HG03045 (cell line): Measurements from ENCODE around the gene AHCYL2.
"Not testable (repeated sequence)": the region's sequence is repeated elsewhere in the genome, so short reads cannot be mapped to it uniquely, and the experiment has no call there.

ENCODE experiments used
- ATAC-seq: cut with Tn5 transposase; IDR thresholded peaks from one replicate; pipeline ENCODE4 v1.9.1; 2021; ENCODE audit warnings: mild to moderate bottlenecking, moderate library complexity; ENCODE audit not compliant: unreplicated experiment

AHCYL2 gene

DNA sequence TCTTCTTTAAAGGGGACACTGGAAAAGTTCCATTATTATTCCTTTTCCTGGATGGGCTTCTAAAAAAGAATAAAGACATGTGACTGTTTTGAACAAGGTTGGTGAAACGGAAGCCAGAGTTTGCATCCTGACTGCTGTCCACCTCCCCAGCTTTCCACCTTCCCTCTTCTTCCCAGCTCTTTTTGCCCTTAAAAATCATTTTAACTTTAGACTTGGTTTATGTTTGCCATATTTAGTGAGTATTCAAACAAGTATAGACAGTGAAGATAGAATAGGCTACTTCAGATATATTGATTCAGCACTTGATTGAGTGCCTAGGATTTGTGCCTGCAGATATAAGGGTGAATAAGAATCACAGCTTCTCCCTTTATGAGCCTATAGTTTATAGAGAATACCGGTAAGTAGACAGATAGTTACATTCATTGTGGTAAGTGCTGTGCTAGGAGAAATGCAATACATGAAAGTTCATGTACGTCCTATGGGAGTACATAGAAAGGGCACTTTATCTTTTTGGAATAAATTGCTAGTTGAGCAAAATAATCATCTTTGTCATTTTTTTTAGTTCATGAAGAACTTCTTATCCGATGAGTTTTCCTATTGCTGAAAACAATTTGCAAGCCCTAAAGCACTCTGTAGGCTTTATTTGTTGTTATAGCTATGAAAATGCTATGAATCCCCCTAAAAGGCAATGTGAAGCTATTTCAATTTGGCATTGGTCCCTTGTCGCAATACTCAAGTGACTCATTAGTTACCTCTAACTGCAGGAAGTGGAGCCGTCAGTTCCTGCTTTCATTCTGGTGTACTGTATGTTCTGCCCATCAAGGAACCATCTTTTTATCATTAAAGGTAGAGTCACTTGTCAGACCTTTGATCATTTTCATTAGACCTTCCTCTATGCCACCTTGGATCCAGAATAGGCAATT, 152.2 kb downstream of the AHCYL2 start:
- ATAC-seq: no peak

DNA sequence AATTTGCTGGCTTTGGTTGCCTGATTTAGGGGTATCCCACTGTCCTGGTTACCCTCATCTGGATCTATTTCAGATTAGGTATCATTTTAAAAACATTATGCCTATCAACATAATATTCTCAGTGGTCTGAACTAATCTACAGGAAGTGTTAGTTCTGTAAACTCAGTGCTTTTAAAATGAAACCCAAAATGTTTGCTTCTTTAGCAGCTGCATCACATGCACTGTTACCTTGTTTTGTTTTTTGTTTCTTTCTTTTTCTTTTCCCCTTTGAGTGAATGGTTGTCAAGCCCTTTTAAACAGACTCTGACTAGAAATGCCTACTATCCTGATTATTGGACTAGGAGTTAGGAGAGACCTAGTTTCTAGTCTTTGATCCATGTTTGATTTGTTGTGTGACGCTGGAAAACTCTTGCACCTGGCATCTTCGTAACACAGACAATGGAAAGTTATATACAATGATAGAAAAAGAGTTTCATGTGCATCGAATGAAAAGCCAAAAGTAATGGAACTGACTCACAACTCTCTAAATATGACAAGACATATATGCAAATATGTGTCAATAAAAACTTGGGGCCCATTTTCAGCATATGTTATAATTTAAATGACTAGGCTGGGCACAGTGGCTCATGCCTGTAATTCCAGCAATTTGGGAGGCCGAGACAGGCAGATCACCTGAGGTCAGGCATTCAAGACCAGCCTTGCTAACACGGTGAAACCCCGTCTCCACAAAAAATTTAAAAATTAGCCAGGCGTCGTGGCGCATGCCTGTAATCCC, 157.1 kb downstream of the AHCYL2 start:
- ATAC-seq: no peak

DNA sequence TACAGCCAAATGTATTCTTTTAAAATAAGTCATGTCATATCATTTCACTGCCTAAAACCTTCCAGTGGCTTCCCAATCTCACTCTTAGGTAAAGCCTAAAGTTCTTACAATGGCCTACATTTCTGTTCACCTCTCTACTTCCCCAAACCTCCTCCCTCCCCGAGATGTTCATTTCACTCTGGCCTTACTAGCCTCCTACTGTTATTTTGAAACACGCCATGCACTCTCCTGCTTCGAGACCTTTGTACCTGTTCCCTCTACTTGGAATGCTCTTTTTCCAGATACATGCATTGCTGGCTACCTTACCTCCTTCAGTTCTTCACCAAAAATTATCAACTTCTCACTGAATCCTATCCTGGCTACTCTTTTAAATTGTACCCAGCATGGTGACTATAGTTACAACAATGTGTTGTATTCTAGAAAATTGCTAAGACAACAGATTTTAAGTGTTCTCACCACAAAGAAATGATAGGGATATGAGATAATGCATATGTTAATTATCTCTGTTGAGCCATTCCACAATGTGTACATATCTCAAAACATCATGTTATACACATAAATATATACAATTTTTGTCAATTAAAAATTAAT, 158.8 kb downstream of the AHCYL2 start:
- ATAC-seq: no peak

DNA sequence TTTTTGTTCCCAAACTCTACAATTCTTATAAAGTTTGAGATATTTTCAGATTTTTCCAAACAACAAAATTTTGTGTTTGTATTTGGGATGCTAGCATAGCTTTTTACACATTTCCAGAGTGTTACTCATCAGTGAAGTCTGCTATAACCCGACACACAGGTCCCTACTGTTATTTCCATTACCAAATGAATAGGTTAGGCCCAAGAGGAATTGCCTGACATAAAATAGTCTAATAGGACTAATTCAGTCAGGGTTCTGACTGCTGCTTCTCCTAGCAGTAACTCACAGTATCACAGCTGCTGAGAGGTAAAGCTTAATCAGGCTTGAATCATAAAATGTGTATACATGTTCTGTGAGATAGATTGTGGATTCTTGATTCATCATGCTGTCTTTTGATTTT, 160.3 kb downstream of the AHCYL2 start:
- no peak for ATAC-seq

DNA sequence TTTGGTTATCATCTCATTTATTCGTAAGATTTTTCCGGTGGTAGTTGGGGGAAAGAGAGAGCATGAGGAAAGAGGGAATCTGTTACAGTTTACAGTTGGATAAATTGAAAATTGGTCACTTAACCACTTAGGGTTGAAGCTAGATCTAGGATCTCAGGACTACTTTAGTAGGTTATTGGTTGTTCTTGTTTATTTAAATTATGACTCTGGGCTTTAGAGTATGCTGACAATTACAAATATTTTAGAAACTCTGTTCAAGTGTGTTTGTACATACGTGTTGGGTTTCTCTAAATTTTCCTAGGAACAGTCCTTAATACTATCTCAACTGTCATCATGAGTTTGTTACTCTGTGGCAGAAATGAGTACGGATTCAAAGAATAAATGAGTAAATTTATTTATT, 160.8 kb downstream of the AHCYL2 start:
- ATAC-seq: no peak

DNA sequence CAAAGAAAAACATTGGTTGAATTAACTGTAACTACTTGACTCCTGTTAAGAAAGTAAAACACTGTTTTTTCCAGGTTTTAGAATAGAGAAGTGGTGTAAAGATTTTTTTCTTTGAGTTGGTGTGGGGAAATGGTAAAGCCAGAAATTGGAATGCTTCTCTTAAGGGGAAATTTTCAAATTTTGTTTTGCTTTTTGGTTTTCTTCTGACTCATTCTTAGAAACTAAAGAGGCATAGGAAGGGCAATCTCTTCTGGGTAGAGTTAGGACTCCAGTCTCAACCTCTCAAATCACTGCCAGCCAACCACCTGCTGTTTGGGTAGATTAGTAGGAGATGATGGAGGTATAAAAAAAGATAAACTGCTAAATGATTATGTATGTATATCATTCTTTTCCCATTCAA, 161.7 kb downstream of the AHCYL2 start:
- ATAC-seq: no peak

DNA sequence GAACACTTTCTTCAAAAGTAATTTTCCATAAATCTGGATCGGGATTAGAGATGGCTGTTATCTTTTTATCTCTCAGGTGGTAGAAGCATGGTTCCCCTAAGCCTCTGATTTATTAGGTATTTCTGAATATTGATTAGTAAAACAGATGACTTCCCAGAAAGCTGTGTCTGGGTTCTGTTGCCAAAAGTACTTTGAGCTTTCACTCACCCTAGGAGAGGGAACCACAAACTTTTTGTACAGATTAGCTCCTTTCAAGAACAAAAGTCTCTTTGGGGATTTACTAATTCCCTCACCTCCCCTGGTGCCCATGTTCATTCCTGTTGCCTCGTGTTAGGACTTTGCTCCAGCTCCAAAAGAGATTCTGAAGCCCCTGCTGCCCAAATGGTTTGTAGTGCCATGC, 162.7 kb downstream of the AHCYL2 start:
- no peak for ATAC-seq

DNA sequence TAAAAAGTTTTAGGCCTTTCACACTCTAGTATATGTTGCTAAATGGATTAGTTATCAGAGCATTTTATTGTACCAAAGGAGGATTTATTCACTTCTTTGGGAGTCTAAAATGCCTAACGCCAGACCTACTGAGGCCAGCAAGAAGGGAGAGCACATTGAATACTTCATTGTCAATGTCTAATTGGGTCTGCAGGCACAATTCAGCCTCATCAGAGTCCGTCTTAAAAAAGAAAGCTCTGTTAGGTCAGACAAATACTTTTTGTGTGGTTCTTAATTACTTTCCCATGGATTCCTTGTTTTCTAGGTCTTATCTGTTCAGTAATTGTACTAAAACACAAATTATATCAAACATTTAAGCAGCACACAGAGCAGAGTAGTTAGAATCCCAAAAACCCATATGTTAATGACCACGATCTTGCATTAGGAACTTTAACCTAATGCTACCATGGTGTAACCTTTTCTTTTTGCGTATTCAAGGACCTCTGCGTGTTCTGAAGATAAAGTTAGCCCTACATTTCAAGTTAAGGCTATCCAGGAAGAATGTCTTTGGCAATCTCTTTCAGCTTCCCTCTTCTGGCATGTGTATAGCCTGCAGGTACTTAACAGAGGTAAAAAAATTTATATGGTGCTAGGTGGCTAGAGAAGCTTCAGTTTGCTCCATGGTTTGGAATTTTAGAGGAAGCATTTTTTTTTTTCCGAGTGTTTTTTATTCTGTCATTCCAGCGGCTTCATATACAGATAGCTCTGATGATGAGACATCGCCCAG, 163.7 kb downstream of the AHCYL2 start:
- ATAC-seq: no peak

DNA sequence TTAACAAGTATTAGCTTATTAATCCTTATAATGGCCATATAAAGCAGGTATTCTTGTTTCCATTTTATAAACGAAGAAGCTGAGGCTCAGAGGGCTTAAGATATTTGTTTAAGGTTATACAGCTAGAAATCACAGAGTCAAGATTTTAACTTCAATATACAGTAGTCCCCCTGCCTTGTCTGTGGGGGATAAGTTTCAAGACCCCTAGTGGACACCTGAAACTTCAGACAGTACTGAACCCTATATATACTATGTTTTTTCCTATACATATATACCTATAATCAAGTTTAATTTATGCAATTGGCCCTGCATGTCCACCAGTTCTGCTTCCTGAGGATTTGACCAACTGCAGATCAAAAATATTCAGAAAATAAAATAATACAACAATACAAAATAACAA, 165.0 kb downstream of the AHCYL2 start:
- no peak for ATAC-seq

DNA sequence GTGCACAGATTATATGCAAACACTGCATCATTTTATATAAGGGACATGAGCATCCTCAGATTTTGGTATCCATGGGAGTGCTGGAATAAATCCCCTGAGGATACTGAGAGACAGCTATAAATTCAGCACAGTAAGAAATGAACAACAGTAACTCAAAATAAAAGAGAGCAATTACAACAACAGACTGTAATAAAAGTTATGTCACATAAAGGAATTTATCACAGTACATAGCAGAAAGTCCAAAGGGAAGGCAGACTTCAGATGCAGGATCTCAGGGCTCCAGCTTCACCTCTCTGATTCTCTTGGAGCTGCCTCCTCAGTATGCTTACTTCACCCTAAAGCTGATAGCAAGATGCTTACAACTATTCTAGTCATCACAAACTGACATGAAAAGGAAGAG, 165.5 kb downstream of the AHCYL2 start:
- ATAC-seq: no peak

DNA sequence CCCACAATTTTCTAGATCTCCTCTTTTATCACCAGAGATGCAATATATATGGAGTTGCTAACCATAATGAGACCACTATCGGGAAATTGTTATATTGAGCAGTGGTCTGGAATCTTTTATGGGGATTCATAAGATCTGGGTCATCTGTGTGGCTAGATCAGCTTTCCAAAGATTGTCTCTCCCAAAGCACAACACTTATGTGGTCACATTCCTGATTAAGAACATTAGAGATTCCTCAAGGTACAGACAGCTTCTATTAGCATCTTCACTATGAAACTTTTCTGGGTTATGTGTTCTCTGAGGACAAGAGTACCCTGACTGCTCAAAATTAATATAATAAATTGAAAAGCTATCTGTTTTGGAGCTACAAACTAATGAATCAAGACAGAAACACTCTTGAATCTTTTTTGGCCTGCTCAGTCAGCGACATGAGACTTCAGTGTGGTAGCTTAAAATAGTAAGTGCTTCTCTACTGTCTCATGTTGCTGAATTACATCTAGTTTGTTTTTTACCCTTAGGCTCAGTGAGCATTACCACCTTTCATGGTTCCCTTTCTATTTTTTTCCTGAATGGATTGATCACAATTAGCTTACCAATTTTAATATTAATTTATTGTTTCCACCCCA, 166.8 kb downstream of the AHCYL2 start:
- no peak for ATAC-seq

DNA sequence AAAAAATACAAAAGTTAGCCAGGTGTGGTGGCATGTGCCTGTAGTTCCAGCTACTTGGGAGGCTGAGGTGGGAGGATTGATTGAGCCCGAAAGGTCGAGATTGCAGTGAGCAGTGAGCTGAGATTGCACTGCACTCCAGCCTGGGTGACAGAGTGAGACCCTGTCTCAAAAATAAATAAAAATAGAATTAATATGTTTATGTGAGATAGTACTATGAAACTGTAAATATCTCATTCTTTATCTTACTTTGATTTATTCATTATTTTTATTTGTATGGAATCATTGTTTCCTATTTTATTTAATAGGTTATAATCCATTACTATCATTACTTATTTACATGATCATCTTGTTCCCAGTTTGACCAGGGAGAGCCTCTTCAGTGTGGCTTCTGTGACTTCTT, 168.4 kb downstream of the AHCYL2 start:
- no peak for ATAC-seq

DNA sequence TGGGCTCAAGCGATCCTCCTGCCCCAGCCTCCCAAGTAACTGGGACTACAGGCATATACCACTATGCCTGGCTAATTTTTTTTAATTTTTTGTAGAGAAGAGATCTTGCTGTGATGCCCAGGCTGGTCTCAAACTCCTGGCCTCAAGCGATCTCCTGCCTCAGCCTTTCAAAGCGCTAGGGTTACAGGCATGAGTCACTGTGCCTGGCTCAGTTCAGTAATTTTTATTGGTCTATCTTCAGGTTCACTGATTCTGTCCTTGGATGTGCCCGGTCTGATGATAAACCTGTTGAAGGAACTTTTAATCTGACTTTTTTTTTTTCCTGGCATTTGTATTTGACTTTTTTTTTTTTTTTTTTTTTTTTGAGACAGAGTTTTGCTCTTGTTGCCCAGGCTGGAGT, 169.3 kb downstream of the AHCYL2 start:
- no peak for ATAC-seq

DNA sequence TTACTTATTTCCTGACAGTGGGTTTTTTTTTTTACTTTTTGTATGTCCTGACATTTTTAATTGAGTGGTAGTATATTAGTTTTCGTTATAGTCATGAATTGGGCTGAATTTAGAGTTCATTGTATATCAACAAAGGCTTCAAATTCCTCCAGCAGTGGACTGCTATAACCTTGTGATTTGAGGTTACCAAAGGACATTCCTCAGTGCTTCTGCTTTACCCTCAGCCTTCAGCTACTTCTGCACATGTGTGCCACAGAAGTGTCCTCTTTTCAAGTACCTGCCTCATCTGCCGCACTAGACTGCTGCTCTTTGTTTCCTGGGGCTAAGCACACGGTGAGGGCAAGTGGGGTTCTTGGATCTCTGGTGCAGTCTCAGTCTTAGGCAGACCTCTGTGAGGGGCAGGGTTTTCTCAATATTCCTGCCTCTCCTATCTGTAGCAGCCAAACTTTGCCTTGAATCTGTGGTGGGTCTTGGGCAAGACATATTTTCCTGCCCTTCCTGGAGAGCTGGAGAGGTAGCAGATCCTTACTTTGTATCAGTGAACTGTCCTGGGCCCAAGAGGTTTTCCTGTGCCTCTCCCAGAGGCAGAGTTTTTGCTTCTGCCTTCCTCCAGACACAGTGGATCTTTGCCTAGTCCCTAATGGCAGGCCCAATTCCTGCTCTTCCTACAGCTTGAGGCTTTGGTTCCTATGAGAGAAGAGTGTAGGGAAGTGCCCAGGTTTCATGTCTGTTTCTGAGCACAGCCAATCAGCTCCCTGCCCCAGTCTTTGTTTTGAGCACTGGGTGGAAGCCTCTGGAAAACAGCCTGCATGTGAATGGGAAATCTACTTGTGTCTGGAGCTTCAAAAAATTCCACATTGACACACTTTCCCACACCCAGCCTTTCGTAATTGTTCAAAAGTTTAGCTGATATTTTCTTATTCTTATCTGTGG, 170.4 kb downstream of the AHCYL2 start:
- ATAC-seq: no peak

DNA sequence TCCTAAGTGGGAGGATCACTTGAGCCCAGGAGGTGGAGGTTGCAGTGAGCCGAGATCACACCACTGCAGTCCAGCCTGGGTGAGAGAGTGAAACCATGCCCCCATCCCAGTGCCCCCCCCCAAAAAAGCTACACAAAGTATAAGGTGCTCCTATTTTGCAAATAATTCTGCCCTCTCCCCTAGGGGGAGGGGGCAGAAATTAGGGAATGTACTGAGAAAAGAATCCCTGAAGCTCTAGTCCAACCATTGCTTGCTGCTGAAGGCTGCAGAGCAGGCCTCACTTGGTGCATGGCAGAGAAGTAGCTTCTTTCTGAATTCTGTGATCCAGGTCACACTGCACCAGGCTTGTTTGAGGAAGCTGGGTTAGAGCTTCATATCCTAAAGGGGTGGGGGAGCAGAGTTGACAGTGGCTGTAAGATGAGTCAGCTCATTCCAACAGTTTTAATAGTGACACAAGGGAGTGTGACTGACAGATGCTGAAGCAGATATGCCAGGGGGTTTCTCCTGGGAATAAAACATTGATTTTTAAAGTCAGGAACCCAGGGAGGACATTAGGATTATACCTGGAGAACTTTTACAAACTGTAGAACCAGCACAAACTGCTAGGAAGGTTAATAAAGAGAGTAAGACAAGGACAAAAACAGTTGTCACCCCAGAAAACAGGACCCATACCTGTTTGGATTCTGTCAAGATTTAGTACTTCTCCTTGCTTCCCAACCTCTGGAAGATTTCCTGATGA, 176.6 kb downstream of the AHCYL2 start:
- ATAC-seq: no peak

DNA sequence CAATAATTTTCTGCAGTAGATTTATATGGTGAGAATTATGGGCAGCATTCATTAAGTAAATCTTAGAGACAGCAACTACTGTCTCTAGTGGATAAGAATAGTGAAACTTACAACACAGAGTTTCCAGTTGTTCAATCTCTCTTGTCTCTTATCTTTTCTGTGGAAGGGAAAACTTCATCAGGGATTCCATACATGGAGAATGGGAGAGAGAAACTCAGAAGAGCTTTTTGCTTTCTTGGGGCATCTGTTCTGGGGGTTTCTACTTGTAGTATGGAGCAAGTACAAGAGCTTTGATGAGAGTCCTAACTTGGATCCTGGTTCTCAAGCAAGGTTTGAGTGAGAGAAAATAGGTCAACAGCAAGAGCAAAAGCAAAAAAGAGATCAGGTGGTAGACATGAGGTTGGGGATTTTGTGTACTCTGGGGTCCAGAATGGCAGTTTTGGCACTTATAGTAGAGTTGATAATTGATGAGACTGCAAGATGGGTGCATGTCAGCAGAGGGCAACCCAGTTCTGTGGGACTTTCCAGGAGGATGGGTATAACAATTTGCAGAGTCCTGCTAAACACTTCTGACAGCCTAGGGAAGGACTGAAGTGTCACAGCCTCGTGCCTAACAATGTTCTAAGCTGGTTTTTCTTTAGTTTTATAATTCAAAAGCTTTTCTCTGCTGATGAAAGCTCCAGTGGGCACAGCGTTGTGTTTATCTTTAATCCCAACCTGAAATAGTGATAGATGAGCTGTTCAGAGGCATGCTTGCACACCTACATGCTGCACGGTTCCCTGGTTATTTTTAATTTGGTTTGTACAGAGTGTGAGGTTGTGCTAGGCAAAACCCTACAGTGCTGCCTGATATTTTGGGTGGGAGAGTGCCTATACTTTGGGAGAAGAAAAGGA, 177.4 kb downstream of the AHCYL2 start:
- no peak for ATAC-seq

DNA sequence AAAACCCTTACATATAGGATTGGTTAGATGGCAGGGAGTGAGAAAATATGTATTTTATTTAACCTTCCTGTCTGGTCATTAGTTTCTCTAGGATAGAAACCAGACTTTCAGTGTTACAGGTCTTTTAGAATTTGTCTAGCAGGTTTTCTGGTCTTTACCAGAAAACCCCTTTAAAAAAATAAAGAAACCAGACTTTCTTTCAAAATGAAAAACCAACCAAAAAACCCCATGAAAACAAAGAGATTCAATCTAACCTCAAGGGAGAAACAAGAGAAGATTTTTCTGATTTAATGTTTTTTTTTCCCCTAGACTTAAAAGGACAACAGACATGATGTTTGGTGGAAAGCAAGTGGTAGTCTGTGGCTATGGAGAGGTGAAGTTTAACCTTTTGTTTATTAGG, 180.7 kb downstream of the AHCYL2 start:
- ATAC-seq: no peak

DNA sequence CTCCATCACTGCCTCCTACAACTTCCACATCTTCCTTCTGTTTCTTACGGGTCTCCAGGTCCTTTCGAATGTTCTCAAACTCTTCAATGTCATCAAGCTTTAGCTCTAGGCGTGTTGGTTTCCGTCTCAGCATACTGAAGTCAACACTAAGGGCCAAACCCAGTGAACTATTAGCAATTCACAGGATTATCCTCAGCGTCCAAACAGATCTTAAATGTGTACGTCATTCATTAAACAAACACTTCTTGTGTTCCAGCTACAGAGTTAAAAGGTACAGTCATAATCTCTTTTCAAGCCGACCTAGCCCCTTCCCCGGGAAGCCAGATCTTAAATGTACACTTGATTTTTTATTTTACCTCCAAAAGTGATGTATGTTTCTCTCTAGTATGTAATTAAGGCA, 185.4 kb downstream of the AHCYL2 start:
- ATAC-seq: not testable (repeated sequence)
